IPS-18a (cell line): ENCODE measurements around the gene LEMD3.

Source experiments
- H3K27ac ChIP-seq: one replicate; pipeline ENCODE4 v1.5.1; 2013; ENCODE audit warnings: low read length
- H3K27me3 ChIP-seq: one replicate; pipeline ENCODE4 v1.6.1; 2013; ENCODE audit warnings: mild to moderate bottlenecking, low read length; ENCODE audit not compliant: control insufficient read depth, insufficient read depth
- H3K36me3 ChIP-seq: one replicate; pipeline ENCODE4 v1.6.1; 2013; ENCODE audit warnings: low read depth, low read length; ENCODE audit not compliant: control insufficient read depth
- H3K4me1 ChIP-seq: one replicate; pipeline ENCODE4 v1.6.1; 2013; ENCODE audit warnings: low read depth, low read length; ENCODE audit not compliant: control insufficient read depth
- H3K4me3 ChIP-seq: one replicate; pipeline ENCODE4 v1.5.1; 2013; ENCODE audit warnings: low read length
- H3K9ac ChIP-seq: one replicate; pipeline ENCODE4 v1.6.1; 2013; ENCODE audit warnings: mild to moderate bottlenecking, low read length, moderate library complexity
- H3K9me3 ChIP-seq: one replicate; pipeline ENCODE4 v1.6.1; 2013; ENCODE audit warnings: low read depth, low read length; ENCODE audit not compliant: control insufficient read depth

Gene LEMD3

GRCh38 chr12:65169320-65170208 lies at the start of gene LEMD3:
TSS of gene LEMD3 (plus strand) at chr12:65169583. CDS start at chr12:65169597, 14 bp downstream.
- H3K27ac ChIP-seq = peak within 1 kb of the TSS; percentile 9
- peaks cover 16% of the 10 kb centered on the region for H3K4me1 ChIP-seq
- H3K9me3 ChIP-seq = no peaks in the 10 kb centered on the region
- peak within 1 kb of the TSS; percentile 81 for H3K9ac ChIP-seq
- peak within 1 kb of the TSS; percentile 91 for H3K4me3 ChIP-seq
- H3K27me3 ChIP-seq = peaks cover 9% of the 10 kb centered on the region
- H3K36me3 ChIP-seq = no peaks in the 10 kb centered on the region

- H3K4me1 ChIP-seq = peaks cover 3% of the 10 kb centered on the region
- H3K9ac ChIP-seq = no peak within 1 kb of the TSS
- H3K9me3 ChIP-seq = no peaks in the 10 kb centered on the region
- H3K4me3 ChIP-seq = peak within 1 kb of the TSS; percentile 50
- H3K27ac ChIP-seq = no peak within 1 kb of the TSS
- H3K27me3 ChIP-seq = peaks cover 45% of the 10 kb centered on the region
- no peaks in the 10 kb centered on the region for H3K36me3 ChIP-seq
These were observed 48.1 kb upstream of the LEMD3 start, which contains the start of gene WIF1 for GRCh38 chr12:65121049-65121955. TSS of gene WIF1 (minus strand) at chr12:65121305. CDS start at chr12:65121191, 114 bp downstream.

GRCh38 chr12:65121956-65122469 lies 47.4 kb upstream of the LEMD3 start:
- peaks cover 45% of the 10 kb centered on the region for H3K27me3 ChIP-seq
- H3K27ac ChIP-seq = no peak overlapping the region
- no peaks in the 10 kb centered on the region for H3K9me3 ChIP-seq
- no peaks in the 10 kb centered on the region for H3K36me3 ChIP-seq
- H3K4me1 ChIP-seq = peaks cover 3% of the 10 kb centered on the region
- H3K9ac ChIP-seq = no peak overlapping the region
- H3K4me3 ChIP-seq = peak overlapping the region; percentile 50

GRCh38 chr12:65122703-65123102 lies 46.7 kb upstream of the LEMD3 start:
- peaks cover 45% of the 10 kb centered on the region for H3K27me3 ChIP-seq
- H3K9ac ChIP-seq = no peak overlapping the region
- H3K27ac ChIP-seq = no peak overlapping the region
- no peak overlapping the region for H3K4me3 ChIP-seq
- peaks cover 3% of the 10 kb centered on the region for H3K4me1 ChIP-seq
- no peaks in the 10 kb centered on the region for H3K36me3 ChIP-seq
- H3K9me3 ChIP-seq = no peaks in the 10 kb centered on the region

GRCh38 chr12:65123435-65124063 lies 45.8 kb upstream of the LEMD3 start:
- H3K9ac ChIP-seq = no peak overlapping the region
- peaks cover 3% of the 10 kb centered on the region for H3K4me1 ChIP-seq
- H3K36me3 ChIP-seq = no peaks in the 10 kb centered on the region
- peaks cover 45% of the 10 kb centered on the region for H3K27me3 ChIP-seq
- H3K9me3 ChIP-seq = no peaks in the 10 kb centered on the region
- H3K27ac ChIP-seq = no peak overlapping the region
- H3K4me3 ChIP-seq = no peak overlapping the region

GRCh38 chr12:65125247-65125646 lies 44.1 kb upstream of the LEMD3 start:
- H3K4me1 ChIP-seq = peaks cover 3% of the 10 kb centered on the region
- H3K36me3 ChIP-seq = no peaks in the 10 kb centered on the region
- H3K27me3 ChIP-seq = peaks cover 31% of the 10 kb centered on the region
- no peaks in the 10 kb centered on the region for H3K9me3 ChIP-seq
- H3K27ac ChIP-seq = no peak overlapping the region
- no peak overlapping the region for H3K9ac ChIP-seq
- H3K4me3 ChIP-seq = no peak overlapping the region

- Histone ChIP-seq H3K9ac (no peak overlapping the region), H3K9me3 (no peaks in the 10 kb centered on the region), H3K36me3 (no peaks in the 10 kb centered on the region), H3K4me1 (no peaks in the 10 kb centered on the region), H3K27ac (no peak overlapping the region), H3K27me3 (peaks cover 24% of the 10 kb centered on the region), H3K4me3 (no peak overlapping the region)
These were observed 43.4 kb upstream of the LEMD3 start for GRCh38 chr12:65125975-65126374.

- no peaks in the 10 kb centered on the region for H3K9me3 ChIP-seq
- no peak overlapping the region for H3K27ac ChIP-seq
These were observed 42.9 kb upstream of the LEMD3 start for GRCh38 chr12:65126482-65126881.

GRCh38 chr12:65133879-65134278 lies 35.5 kb upstream of the LEMD3 start:
- Histone ChIP-seq H3K27ac (no peak overlapping the region), H3K9me3 (no peaks in the 10 kb centered on the region), H3K27me3 (no peaks in the 10 kb centered on the region), H3K4me1 (no peaks in the 10 kb centered on the region), H3K36me3 (no peaks in the 10 kb centered on the region), H3K4me3 (no peak overlapping the region), H3K9ac (no peak overlapping the region)

More at GRCh38 chr12:65126482-65126881, 42.9 kb upstream of the LEMD3 start:
- Histone ChIP-seq H3K27me3 (peaks cover 19% of the 10 kb centered on the region), H3K4me3 (no peak overlapping the region), H3K9ac (no peak overlapping the region), H3K4me1 (no peaks in the 10 kb centered on the region), H3K36me3 (no peaks in the 10 kb centered on the region)

GRCh38 chr12:65139389-65139788 lies 30.0 kb upstream of the LEMD3 start:
- H3K9ac ChIP-seq = no peak overlapping the region
- H3K27me3 ChIP-seq = no peaks in the 10 kb centered on the region
- no peaks in the 10 kb centered on the region for H3K36me3 ChIP-seq
- H3K4me3 ChIP-seq = no peak overlapping the region
- no peaks in the 10 kb centered on the region for H3K4me1 ChIP-seq
- no peaks in the 10 kb centered on the region for H3K9me3 ChIP-seq
- no peak overlapping the region for H3K27ac ChIP-seq

- H3K4me1 ChIP-seq = no peaks in the 10 kb centered on the region
- no peak overlapping the region for H3K27ac ChIP-seq
- no peaks in the 10 kb centered on the region for H3K9me3 ChIP-seq
- H3K9ac ChIP-seq = no peak overlapping the region
- H3K4me3 ChIP-seq = no peak overlapping the region
- no peaks in the 10 kb centered on the region for H3K27me3 ChIP-seq
- no peaks in the 10 kb centered on the region for H3K36me3 ChIP-seq
These were observed 28.6 kb upstream of the LEMD3 start for GRCh38 chr12:65140738-65141137.
